Measurements from ENCODE around the gene FAM118A. TPM values are rescaled to one million over a fixed set of nuclear protein-coding genes. Genes with fewer than 3 reads are reported as not detected.
"Not testable (repeated sequence)": the region's sequence is repeated elsewhere in the genome, so short reads cannot be mapped to it uniquely, and the experiment has no call there.

FAM118A gene
- total RNA-seq, 1 donor, result 37.7 TPM

GRCh38 chr22:45344334-45344733 is 34.6 kb downstream of the FAM118A start:
- Histone ChIP-seq H3K9me3 (ENCODE audit: low read depth, low read length) (no peaks in the 10 kb centered on the region), H3K4me1 (ENCODE audit: insufficient read depth, low read length) (no peaks in the 10 kb centered on the region), H3K27me3 (ENCODE audit: insufficient read depth, low read length) (no peaks in the 10 kb centered on the region), H3K4me3 (ENCODE audit: low read length) (no peak overlapping the region)

- no peaks in the 10 kb centered on the region for H3K4me1 ChIP-seq (ENCODE audit: insufficient read depth, low read length)
Observed at GRCh38 chr22:45349916-45350315, 40.2 kb downstream of the FAM118A start.

GRCh38 chr22:45351956-45352355 is 42.2 kb downstream of the FAM118A start:
- Histone ChIP-seq H3K27me3 (ENCODE audit: insufficient read depth, low read length) (no peaks in the 10 kb centered on the region), H3K9me3 (ENCODE audit: low read depth, low read length) (no peaks in the 10 kb centered on the region), H3K4me3 (ENCODE audit: low read length) (no peak overlapping the region), H3K4me1 (ENCODE audit: insufficient read depth, low read length) (no peaks in the 10 kb centered on the region)

More at GRCh38 chr22:45349916-45350315, 40.2 kb downstream of the FAM118A start:
- Histone ChIP-seq H3K9me3 (ENCODE audit: low read depth, low read length) (no peaks in the 10 kb centered on the region), H3K27me3 (ENCODE audit: insufficient read depth, low read length) (no peaks in the 10 kb centered on the region), H3K4me3 (ENCODE audit: low read length) (no peak overlapping the region)

GRCh38 chr22:45352757-45353156 is 43.0 kb downstream of the FAM118A start:
- H3K4me1 ChIP-seq (ENCODE audit: insufficient read depth, low read length); H3K27me3 ChIP-seq (ENCODE audit: insufficient read depth, low read length); H3K4me3 ChIP-seq (ENCODE audit: low read length); H3K9me3 ChIP-seq (ENCODE audit: low read depth, low read length): not testable (repeated sequence)

DNA sequence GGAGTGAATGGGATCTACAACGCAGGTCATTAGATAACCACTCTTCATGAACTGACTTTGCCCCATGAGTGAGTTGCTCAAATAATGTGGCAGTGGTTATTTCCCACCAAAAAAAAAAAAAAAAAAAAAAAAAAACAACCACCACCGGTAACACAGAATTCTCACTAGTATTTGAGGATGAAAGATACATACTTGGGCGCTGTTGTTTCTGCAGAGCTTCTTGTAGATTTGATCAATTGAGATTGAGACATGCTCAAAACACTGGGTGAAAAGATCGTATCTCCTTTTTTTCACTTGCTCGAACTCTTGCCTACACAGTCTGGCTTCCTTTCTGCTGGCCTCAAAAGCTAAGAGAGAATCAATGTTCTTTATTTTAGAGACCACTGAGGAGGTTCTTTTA is 44.1 kb downstream of the FAM118A start:
- no peak overlapping the region for H3K4me3 ChIP-seq (ENCODE audit: low read length)
- H3K27me3 ChIP-seq (ENCODE audit: insufficient read depth, low read length), result no peaks in the 10 kb centered on the region
- no peaks in the 10 kb centered on the region for H3K9me3 ChIP-seq (ENCODE audit: low read depth, low read length)
- no peaks in the 10 kb centered on the region for H3K4me1 ChIP-seq (ENCODE audit: insufficient read depth, low read length)

GRCh38 chr22:45357490-45357889 is 47.8 kb downstream of the FAM118A start:
- Histone ChIP-seq H3K27me3 (ENCODE audit: insufficient read depth, low read length) (no peaks in the 10 kb centered on the region), H3K4me1 (ENCODE audit: insufficient read depth, low read length) (no peaks in the 10 kb centered on the region), H3K9me3 (ENCODE audit: low read depth, low read length) (no peaks in the 10 kb centered on the region), H3K4me3 (ENCODE audit: low read length) (no peak overlapping the region)

DNA sequence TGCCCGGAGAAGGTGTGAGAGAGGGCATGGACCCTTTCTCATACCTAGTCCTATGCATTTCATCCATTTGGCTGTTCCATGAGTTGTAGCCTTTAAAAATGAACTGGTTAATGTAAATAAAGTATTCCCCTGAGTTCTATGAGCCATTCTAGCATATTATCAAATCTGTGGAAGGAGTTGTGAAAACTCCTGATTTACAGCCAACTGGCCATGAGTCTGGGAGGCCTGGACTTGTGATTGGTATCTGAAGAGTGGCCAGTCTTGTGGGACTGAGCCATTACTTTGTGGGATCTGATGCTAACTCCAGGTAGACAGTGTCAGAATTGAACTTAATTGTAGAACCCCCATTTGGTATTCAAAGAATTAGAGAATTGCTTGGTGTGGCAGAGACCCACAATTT is 48.4 kb downstream of the FAM118A start:
- Histone ChIP-seq H3K27me3 (ENCODE audit: insufficient read depth, low read length) (no peaks in the 10 kb centered on the region), H3K4me3 (ENCODE audit: low read length) (no peak overlapping the region), H3K4me1 (ENCODE audit: insufficient read depth, low read length) (no peaks in the 10 kb centered on the region), H3K9me3 (ENCODE audit: low read depth, low read length) (no peaks in the 10 kb centered on the region)

- H3K4me3 ChIP-seq (ENCODE audit: low read length), result no peak overlapping the region
- no peaks in the 10 kb centered on the region for H3K9me3 ChIP-seq (ENCODE audit: low read depth, low read length)
- H3K4me1 ChIP-seq (ENCODE audit: insufficient read depth, low read length), result no peaks in the 10 kb centered on the region
- no peaks in the 10 kb centered on the region for H3K27me3 ChIP-seq (ENCODE audit: insufficient read depth, low read length)
Observed at GRCh38 chr22:45359627-45360026, 49.9 kb downstream of the FAM118A start.

DNA sequence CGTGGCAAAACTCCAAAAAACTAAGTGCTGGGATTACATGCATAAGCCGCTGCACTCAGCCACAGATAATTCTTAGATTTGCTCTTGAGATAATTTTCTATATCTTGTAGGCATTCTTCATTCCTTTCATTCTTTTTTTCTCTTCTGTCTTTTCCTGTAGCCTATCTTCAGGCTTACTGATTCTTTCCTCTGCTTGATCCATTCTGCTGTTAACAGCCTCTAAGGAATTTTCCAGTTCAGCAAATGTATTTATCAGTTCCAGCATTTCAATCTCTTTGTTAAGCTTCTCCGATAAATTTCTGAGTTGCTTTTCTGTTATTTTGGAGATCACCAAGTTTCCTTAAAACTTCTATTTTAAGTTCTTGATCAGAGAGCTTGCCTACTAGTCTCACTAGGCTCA is 57.0 kb downstream of the FAM118A start:
- H3K27me3 ChIP-seq (ENCODE audit: insufficient read depth, low read length), result no peaks in the 10 kb centered on the region
- H3K4me1 ChIP-seq (ENCODE audit: insufficient read depth, low read length), result no peaks in the 10 kb centered on the region
- H3K9me3 ChIP-seq (ENCODE audit: low read depth, low read length), result peaks cover 10% of the 10 kb centered on the region
- no peak overlapping the region for H3K4me3 ChIP-seq (ENCODE audit: low read length)

DNA sequence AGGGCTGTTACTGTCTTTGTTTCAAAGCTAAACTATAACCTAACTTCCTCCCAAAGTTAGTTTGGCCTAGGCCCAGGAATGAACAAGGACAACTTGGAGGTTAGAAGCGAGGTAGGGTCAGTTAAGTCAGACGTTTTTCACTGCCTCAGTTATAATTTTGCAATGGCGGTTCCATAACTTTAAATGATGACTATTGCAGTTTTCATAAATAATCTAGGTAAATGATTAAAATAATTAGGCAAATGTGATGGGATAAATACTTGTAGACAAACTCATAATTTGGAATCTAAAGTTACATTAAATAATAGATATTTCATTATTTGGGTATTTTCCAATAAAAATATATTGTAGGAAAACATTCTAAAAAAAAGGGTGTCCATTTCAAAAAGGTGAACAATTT is 63.9 kb downstream of the FAM118A start:
- H3K9me3 ChIP-seq (ENCODE audit: low read depth, low read length); H3K27me3 ChIP-seq (ENCODE audit: insufficient read depth, low read length); H3K4me3 ChIP-seq (ENCODE audit: low read length): not testable (repeated sequence)
- H3K4me1 ChIP-seq (ENCODE audit: insufficient read depth, low read length), result peaks cover 18% of the 10 kb centered on the region

- Histone ChIP-seq H3K4me3 (ENCODE audit: low read length) (no peak overlapping the region), H3K4me1 (ENCODE audit: insufficient read depth, low read length) (peaks cover 18% of the 10 kb centered on the region), H3K27me3 (ENCODE audit: insufficient read depth, low read length) (no peaks in the 10 kb centered on the region), H3K9me3 (ENCODE audit: low read depth, low read length) (no peaks in the 10 kb centered on the region)
Observed at GRCh38 chr22:45376009-45376408, 66.3 kb downstream of the FAM118A start.

DNA sequence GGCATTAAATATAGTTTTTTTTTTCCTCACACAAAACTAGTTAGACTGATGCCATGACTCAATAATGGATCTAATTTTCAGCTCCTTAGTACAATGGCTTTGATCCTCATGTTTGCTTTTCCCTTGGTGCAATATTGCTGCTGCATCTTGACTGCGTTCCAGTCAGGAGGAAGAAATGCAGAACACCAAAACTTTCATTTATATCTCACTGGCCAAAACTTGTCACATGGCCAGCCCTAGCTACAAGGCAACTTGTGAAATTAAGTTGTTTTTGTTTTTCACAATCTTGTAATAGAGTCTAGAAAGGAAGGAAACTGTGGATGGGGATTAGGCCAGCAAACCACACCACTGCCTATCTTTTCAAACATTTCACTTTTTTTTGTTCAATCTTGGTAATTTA is 67.0 kb downstream of the FAM118A start:
- H3K9me3 ChIP-seq (ENCODE audit: low read depth, low read length), result no peaks in the 10 kb centered on the region
- H3K4me3 ChIP-seq (ENCODE audit: low read length), result no peak overlapping the region

GRCh38 chr22:45381348-45381747 is 71.6 kb downstream of the FAM118A start:
- no peaks in the 10 kb centered on the region for H3K9me3 ChIP-seq (ENCODE audit: low read depth, low read length)
- no peak overlapping the region for H3K4me3 ChIP-seq (ENCODE audit: low read length)
- H3K4me1 ChIP-seq (ENCODE audit: insufficient read depth, low read length), result peaks cover 14% of the 10 kb centered on the region
- H3K27me3 ChIP-seq (ENCODE audit: insufficient read depth, low read length), result no peaks in the 10 kb centered on the region

More for the DNA sequence above, 67.0 kb downstream of the FAM118A start:
- Histone ChIP-seq H3K27me3 (ENCODE audit: insufficient read depth, low read length) (no peaks in the 10 kb centered on the region), H3K4me1 (ENCODE audit: insufficient read depth, low read length) (peaks cover 18% of the 10 kb centered on the region)

DNA sequence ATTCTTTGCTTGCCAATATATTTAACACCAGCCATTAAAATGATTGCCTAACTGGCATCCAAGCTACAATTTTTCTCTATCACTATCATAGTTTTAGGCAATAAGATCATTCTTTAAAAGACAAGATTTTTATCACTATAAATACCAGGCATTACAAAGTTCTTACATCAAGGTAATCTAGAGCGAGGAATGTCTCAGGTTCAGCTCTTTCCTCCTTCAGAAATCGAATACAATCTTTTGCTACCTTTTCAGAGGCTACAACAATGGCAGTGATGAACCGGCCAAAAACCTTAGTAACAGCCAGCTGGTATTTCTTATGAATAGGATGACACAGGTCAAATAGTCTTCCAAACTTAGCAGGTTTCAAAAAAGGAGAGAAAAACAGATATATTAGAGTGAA is 79.8 kb downstream of the FAM118A start:
- Histone ChIP-seq H3K9me3 (ENCODE audit: low read depth, low read length) (no peaks in the 10 kb centered on the region), H3K4me3 (ENCODE audit: low read length) (no peak overlapping the region), H3K4me1 (ENCODE audit: insufficient read depth, low read length) (no peaks in the 10 kb centered on the region), H3K27me3 (ENCODE audit: insufficient read depth, low read length) (no peaks in the 10 kb centered on the region)

Data from mononuclear cell (primary cell).